SIG-M5 (cell line): ENCODE data around the gene PRXL2B.

ENCODE experiments used
- DNase-seq: peaks from one replicate; lab custom pipeline; 2025; lab: John Stamatoyannopoulos, UW

PRXL2B gene

GRCh38 chr1:2637442-2638145 lies 51.0 kb downstream of the PRXL2B start:
- DNase-seq, result no peak

- no peak for DNase-seq
Measured at GRCh38 chr1:2638466-2639115, 52.0 kb downstream of the PRXL2B start.

- DNase-seq, result no peak
Measured at GRCh38 chr1:2639203-2639602, 52.6 kb downstream of the PRXL2B start.

GRCh38 chr1:2639607-2640521 lies 53.3 kb downstream of the PRXL2B start:
- DNase-seq, result no peak

- no peak for DNase-seq
Measured at GRCh38 chr1:2640626-2641025, 54.0 kb downstream of the PRXL2B start.
